IPS-15b (cell line): ENCODE results near the gene ZBTB33.

Source experiments
- H3K27me3 ChIP-seq: one replicate; pipeline ENCODE4 v1.6.1; 2013; ENCODE audit warnings: low read length; ENCODE audit not compliant: control insufficient read depth, insufficient read depth
- H3K36me3 ChIP-seq: one replicate; pipeline ENCODE4 v1.6.1; 2013; ENCODE audit warnings: low read length; ENCODE audit not compliant: control insufficient read depth, insufficient read depth
- H3K4me1 ChIP-seq: one replicate; pipeline ENCODE4 v1.6.1; 2013; ENCODE audit warnings: mild to moderate bottlenecking, low read length; ENCODE audit not compliant: control insufficient read depth, insufficient read depth
- H3K4me3 ChIP-seq: one replicate; pipeline ENCODE4 v1.5.1; 2013; ENCODE audit warnings: low read depth, low read length
- H3K9ac ChIP-seq: one replicate; pipeline ENCODE4 v1.6.1; 2013; ENCODE audit warnings: low read depth, mild to moderate bottlenecking, low read length
- H3K9me3 ChIP-seq: one replicate; pipeline ENCODE4 v1.6.1; 2013; ENCODE audit warnings: mild to moderate bottlenecking, low read length; ENCODE audit not compliant: control insufficient read depth, insufficient read depth

ZBTB33 gene

DNA sequence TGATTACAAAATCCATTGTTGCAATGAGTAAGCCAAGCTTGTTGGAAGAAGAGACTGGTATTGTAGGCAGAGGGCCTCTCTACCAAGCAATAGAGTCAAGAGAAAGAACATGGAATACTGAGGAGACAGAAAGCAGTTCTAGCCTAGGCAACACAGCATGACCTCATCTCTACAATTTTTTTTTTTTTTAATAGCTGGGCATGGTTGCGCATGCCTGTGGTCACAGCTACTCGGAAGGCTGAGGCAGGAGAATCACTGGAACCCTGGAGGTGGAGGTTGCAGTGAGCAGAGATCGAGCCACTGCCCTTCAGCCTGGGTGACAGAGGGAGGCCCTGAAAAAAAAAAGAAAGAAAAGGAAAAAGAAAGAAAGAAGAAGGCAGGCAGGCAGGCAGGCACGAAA, 11.7 kb upstream of the ZBTB33 start:
- no peak overlapping the region for H3K4me3 ChIP-seq
- no peaks in the 10 kb centered on the region for H3K9me3 ChIP-seq

DNA sequence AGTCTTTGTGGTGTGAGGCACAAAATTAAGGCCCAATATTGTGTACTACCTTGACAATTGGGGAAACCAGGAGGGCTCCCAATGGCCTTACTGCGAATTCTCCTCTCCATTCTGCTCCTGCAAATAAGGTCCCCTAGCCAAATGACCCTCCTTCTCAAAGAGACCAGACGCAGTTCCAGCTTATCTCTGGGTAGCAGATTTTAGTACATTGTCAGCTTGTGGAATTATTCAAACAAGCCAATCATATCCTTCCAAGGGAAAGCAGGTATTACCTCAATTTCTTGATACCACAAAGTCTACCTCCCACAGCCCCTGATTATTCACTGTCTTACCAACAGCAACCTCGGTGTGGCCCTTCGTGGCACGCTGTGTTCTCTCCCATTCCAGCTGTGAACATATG, 7.8 kb upstream of the ZBTB33 start:
- Histone ChIP-seq H3K27me3 (peaks cover 10% of the 10 kb centered on the region), H3K9ac (no peak overlapping the region), H3K36me3 (no peaks in the 10 kb centered on the region), H3K9me3 (no peaks in the 10 kb centered on the region), H3K4me3 (no peak overlapping the region), H3K4me1 (no peaks in the 10 kb centered on the region)

More for the DNA sequence above, 11.7 kb upstream of the ZBTB33 start:
- Histone ChIP-seq H3K4me1 (peaks cover 12% of the 10 kb centered on the region), H3K9ac (no peak overlapping the region), H3K36me3 (no peaks in the 10 kb centered on the region), H3K27me3 (no peaks in the 10 kb centered on the region)

DNA sequence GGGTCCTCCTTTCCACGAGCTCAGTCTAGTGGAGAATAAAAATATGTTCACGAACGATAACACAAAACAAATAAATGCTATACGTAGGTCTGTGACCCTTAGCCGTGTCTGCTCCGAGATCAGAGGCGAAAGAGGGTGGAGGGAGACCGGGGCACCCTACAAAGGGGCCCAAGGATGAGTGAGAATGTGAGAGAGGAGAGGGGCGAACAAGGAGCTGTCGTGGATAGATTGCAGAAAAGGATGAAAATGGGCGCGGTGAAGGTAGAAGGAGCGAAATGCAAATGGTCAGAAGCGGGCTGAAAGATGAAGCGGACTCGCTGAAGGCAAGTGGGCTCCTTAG, 6.2 kb upstream of the ZBTB33 start:
- H3K4me1 ChIP-seq: no peaks in the 10 kb centered on the region
- H3K36me3 ChIP-seq: no peaks in the 10 kb centered on the region
- peak overlapping the region; percentile 65 for H3K9ac ChIP-seq
- H3K27me3 ChIP-seq: peaks cover 20% of the 10 kb centered on the region
- peak overlapping the region; percentile 67 for H3K4me3 ChIP-seq
- no peaks in the 10 kb centered on the region for H3K9me3 ChIP-seq

DNA sequence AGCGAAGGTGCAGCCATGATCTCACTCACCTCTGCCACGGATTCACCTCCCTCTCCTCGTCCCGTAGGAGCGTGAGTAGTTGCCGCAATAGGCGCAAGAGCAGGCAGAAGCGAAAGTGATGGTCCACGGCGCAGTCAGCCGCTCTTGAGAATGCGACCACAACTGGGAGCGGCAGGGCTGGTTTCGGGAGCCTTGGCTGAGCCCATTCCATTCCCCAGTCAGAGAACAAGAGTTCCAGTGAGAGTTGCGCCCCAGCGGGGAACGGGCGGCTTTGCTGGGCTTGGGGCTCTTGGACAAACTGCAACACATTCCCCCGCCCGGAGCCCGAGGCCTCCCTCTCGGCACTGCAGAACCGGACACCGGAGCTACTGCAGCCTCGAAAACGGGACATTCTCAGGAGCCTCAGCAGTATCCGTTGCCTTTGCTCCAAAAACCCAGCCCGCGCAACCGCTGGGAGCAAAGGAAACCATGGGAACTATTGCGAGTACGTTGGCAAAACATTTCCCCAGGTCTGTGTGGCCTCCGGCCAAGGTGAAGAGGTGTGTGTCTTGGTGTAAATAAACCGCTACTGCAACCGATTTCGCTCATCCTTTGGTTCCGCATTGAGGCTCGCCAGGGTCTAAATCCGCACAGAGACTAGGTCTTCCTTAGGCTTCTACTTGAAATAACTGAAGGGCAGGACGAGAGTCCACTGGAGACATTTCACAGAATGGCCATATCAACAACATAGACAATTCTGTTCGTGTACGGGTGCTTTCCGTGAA, 5.7 kb upstream of the ZBTB33 start:
- no peaks in the 10 kb centered on the region for H3K4me1 ChIP-seq
- peak overlapping the region; percentile 67 for H3K4me3 ChIP-seq
- peak overlapping the region; percentile 65 for H3K9ac ChIP-seq
- H3K27me3 ChIP-seq: peaks cover 23% of the 10 kb centered on the region
- no peaks in the 10 kb centered on the region for H3K36me3 ChIP-seq
- no peaks in the 10 kb centered on the region for H3K9me3 ChIP-seq

DNA sequence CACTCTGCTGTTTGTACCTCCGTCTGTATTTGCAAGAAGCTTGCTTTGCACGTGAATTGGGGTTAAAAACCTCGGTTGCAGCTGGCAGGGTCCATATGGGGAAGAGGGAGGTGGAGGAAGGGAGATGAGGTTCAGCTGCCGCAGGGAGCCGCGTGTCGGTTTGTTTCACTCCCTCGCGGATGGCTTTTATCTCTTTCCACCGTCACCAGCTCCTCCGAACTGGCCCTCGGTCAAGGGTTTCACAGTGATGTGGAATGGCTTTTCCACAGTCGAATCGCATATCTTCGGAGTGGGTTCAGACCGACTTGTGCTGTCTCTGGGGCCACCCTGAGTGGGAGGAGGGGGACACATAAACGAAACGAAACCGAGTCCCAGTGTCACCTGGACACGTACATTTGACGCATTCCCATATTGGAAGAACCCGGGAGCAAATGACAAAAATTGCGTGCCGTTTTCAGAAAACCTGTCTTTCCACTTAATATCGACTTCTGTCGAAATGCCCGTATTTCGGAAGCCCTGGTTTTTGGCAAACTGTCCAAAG, 929 bp downstream of the ZBTB33 start:
- Histone ChIP-seq H3K9ac (peak overlapping the region; percentile 70), H3K9me3 (peaks cover 3% of the 10 kb centered on the region), H3K36me3 (peaks cover 2% of the 10 kb centered on the region), H3K4me1 (no peaks in the 10 kb centered on the region), H3K4me3 (peak overlapping the region; percentile 75), H3K27me3 (peaks cover 22% of the 10 kb centered on the region)

DNA sequence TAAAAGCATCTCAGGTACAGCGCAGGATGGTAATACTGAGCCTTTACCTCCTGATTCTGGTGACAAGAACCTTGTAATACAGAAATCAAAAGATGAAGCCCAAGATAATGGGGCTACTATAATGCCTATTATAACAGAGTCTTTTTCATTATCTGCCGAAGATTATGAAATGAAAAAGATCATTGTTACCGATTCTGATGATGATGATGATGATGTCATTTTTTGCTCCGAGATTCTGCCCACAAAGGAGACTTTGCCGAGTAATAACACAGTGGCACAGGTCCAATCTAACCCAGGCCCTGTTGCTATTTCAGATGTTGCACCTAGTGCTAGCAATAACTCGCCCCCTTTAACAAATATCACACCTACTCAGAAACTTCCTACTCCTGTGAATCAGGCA, 3.2 kb downstream of the ZBTB33 start:
- Histone ChIP-seq H3K9ac (no peak overlapping the region), H3K36me3 (peaks cover 2% of the 10 kb centered on the region), H3K9me3 (peaks cover 3% of the 10 kb centered on the region), H3K4me3 (no peak overlapping the region), H3K4me1 (no peaks in the 10 kb centered on the region), H3K27me3 (peaks cover 6% of the 10 kb centered on the region)

DNA sequence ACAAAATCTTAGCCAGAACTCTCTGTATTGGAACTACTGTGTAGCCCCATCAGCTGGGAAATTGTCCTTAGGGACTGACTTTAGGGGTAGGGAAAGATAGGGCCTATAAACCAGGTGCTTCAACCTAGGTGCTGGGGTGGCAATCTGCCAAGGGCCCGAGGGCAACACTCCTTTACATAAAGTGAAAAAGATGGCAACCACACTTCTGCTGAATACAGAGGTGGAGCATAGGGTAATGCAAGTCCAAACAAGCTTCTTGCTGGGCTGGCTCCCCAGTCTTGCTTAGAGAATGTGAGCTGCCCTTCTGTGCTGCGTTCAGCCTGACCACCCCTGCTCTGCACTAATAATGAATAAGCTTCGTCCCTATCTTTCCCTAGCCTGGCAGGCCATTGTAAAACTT, 9.8 kb downstream of the ZBTB33 start:
- Histone ChIP-seq H3K4me3 (no peak overlapping the region), H3K36me3 (no peaks in the 10 kb centered on the region), H3K9me3 (peaks cover 4% of the 10 kb centered on the region), H3K9ac (no peak overlapping the region), H3K4me1 (peaks cover 3% of the 10 kb centered on the region), H3K27me3 (no peaks in the 10 kb centered on the region)

DNA sequence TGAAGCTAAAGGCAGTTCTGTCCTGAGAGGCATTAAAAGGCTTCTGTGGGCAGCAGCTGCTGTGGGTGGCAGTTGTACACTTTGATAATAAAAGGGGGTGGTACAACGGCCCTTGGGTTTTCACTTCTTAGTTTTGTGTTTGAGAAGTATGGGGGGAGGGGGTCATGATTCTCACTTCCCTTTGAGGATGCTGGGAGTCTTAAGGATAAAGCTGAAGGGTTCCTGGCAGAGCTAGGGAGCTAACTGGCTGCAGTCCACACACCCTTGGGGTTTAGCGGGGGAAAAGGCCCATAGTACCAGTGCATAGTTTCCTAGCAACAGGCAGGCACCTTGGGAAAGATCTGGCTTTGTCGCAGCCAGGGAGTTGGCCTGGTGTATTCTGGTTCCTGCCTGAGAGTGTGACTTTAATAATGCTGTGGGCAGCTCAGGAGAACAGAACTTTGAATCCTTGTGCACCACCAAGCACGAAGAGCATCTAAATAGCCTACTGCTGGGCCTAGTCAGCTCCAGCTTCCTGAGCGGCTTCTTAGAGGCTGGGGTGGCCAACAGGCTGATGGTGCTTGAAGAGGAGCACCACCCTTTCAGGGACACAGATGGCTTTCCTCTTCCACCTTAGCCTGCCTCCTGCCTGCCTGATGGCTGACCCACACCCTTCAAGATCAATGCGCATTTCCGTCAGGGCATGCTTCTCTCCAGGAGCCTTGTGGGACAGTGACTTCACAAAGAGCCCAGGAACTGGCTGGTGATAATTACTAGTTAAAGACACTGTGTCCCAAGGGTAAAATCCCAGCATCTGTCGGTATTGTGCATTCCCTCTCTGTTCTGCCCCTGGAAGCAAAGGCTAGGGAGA, 12.5 kb downstream of the ZBTB33 start:
- no peak overlapping the region for H3K9ac ChIP-seq
- no peak overlapping the region for H3K4me3 ChIP-seq
- H3K9me3 ChIP-seq: peaks cover 4% of the 10 kb centered on the region
- H3K36me3 ChIP-seq: no peaks in the 10 kb centered on the region
- peaks cover 3% of the 10 kb centered on the region for H3K4me1 ChIP-seq
- peaks cover 4% of the 10 kb centered on the region for H3K27me3 ChIP-seq

DNA sequence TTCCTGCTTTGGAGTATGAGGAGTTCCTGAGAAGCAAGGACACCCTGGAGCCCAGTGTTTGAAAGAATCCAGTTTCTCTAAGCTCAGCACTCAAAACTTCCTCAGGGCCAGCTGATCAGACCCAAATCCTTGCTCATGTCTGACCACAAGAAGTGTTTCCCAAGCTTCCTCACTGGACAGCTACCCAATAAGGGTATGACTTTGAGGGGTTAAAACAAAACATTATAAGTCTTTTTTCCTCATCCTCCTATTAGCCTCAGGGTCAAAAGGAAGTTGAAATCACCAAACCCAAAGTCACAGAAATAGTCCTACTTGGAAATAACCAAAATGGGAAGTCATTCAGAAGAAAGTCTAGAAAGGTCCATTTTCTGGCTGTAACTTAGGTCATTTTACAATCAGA, 13.7 kb downstream of the ZBTB33 start:
- peaks cover 4% of the 10 kb centered on the region for H3K9me3 ChIP-seq
- peaks cover 3% of the 10 kb centered on the region for H3K4me1 ChIP-seq
- H3K9ac ChIP-seq: no peak overlapping the region
- H3K36me3 ChIP-seq: no peaks in the 10 kb centered on the region
- no peak overlapping the region for H3K4me3 ChIP-seq
- peaks cover 4% of the 10 kb centered on the region for H3K27me3 ChIP-seq

DNA sequence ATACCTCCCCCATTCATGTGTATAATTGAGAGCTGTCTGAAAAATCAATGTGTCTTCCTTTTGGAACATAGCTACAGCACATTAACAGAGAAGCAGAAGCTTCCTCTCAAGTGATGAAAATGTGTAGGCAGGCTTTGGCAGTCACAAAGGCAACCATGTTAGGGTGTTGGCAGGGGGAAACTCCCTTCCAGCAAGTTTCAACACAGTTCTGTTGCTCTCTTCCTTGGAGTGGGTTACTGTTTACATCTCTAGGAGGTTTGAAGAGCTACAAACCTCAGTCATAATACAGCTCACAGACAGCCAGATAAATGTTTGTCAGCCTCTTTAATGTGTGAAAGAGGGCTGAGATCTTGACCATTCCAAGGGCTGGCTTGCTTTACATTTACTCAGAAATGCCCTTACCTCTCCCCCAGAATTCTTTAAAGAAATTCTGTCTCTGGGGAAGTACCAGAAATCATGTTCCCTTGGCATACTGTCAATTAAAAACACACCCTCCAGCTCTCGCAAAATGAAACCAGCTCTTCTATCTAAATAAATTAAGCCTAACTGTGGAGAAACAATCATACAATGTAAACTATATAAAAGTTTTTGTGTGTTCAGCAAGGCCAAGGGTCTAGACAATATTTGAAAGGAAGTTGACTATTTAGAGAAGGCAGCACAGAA, 18.9 kb downstream of the ZBTB33 start:
- peaks cover under 1% of the 10 kb centered on the region for H3K9me3 ChIP-seq
- no peaks in the 10 kb centered on the region for H3K4me1 ChIP-seq
- H3K4me3 ChIP-seq: no peak overlapping the region
- peaks cover 24% of the 10 kb centered on the region for H3K27me3 ChIP-seq
- H3K9ac ChIP-seq: no peak overlapping the region
- H3K36me3 ChIP-seq: no peaks in the 10 kb centered on the region

DNA sequence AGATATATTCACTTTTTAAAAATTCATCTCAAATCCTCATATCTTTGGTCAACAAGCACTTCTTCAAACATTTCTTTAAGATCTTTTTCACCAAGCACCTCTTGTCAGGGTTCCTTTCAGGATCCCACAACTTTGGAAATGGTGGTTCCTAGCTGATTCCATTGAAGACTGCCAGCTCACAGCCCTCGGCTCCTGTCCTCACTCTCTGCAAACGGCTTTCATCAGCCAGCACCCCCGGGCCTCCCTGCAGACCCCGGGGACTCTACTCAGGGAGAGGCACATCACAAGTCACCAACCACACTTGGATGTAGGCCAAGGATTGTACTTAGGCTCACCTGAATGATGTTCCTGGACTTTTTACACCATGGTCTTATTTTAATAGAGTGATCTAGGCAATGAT, 20.0 kb downstream of the ZBTB33 start:
- no peak overlapping the region for H3K9ac ChIP-seq
- no peaks in the 10 kb centered on the region for H3K36me3 ChIP-seq
- no peaks in the 10 kb centered on the region for H3K9me3 ChIP-seq
- H3K4me3 ChIP-seq: no peak overlapping the region
- H3K4me1 ChIP-seq: peaks cover 3% of the 10 kb centered on the region
- peaks cover 25% of the 10 kb centered on the region for H3K27me3 ChIP-seq
